HG02852 (cell line): ENCODE results near the gene WASHC4.
A peak's percentile ranks its signal among the peaks of the same experiment; 100 is the strongest.

ENCODE experiments used
- ATAC-seq: cut with Tn5 transposase; IDR thresholded peaks from one replicate; pipeline ENCODE4 v1.9.1; 2021; ENCODE audit warnings: mild to moderate bottlenecking, moderate library complexity; ENCODE audit not compliant: unreplicated experiment

Gene WASHC4

GRCh38 chr12:105107494-105108371 lies at the start of gene WASHC4:
WASHC4 (plus strand) TSS chr12:105107731; CDS start chr12:105107801, 70 bp downstream.
- ATAC-seq: peak; percentile 85

GRCh38 chr12:105060715-105061378 lies 46.7 kb upstream of the WASHC4 start:
- ATAC-seq: no peak

GRCh38 chr12:105064564-105065178 lies 42.9 kb upstream of the WASHC4 start:
- ATAC-seq: no peak

GRCh38 chr12:105067511-105068031 lies 40.0 kb upstream of the WASHC4 start:
- no peak for ATAC-seq

- ATAC-seq: no peak
Measured at GRCh38 chr12:105069936-105070702, 37.4 kb upstream of the WASHC4 start.

- no peak for ATAC-seq
Measured at GRCh38 chr12:105071981-105072380, 35.5 kb upstream of the WASHC4 start.

- ATAC-seq: no peak
Measured at GRCh38 chr12:105072888-105073488, 34.5 kb upstream of the WASHC4 start.

GRCh38 chr12:105076098-105076497 lies 31.4 kb upstream of the WASHC4 start:
- ATAC-seq: no peak

GRCh38 chr12:105076913-105077312 lies 30.6 kb upstream of the WASHC4 start:
- ATAC-seq: no peak

- ATAC-seq: no peak
Measured at GRCh38 chr12:105077435-105077834, 30.1 kb upstream of the WASHC4 start.

GRCh38 chr12:105078712-105079570 lies 28.6 kb upstream of the WASHC4 start:
- no peak for ATAC-seq

- no peak for ATAC-seq
Measured at GRCh38 chr12:105083031-105083430, 24.5 kb upstream of the WASHC4 start.

- peak; percentile 23 for ATAC-seq
Measured at GRCh38 chr12:105083551-105084105, 23.9 kb upstream of the WASHC4 start.

GRCh38 chr12:105084251-105085250 lies 23.0 kb upstream of the WASHC4 start, which contains the start of gene ALDH1L2:
ALDH1L2 (minus strand) TSS chr12:105084458; CDS start chr12:105084436, 22 bp downstream.
- peak; percentile 75 for ATAC-seq

- no peak for ATAC-seq
Measured at GRCh38 chr12:105085501-105085900, 22.0 kb upstream of the WASHC4 start.

- no peak for ATAC-seq
Measured at GRCh38 chr12:105089817-105090216, 17.7 kb upstream of the WASHC4 start.

- ATAC-seq: no peak
Measured at GRCh38 chr12:105090361-105090760, 17.2 kb upstream of the WASHC4 start.
